HEK293T (cell line): ENCODE measurements around the gene NACA.
"Not testable (repeated sequence)": the region's sequence is repeated elsewhere in the genome, so short reads cannot be mapped to it uniquely, and the experiment has no call there.

Source experiments
- CTCF ChIA-PET: fragments of 350-600 bp; formaldehyde crosslinking; extraction: SDS; loops from one replicate; lab custom pipeline; 2021; ENCODE audit warnings: antibody characterized with exemption, inconsistent platforms; lab: Yijun Ruan, JAX
- POLR2A ChIA-PET: fragments of 350-600 bp; formaldehyde crosslinking; extraction: SDS; loops from one replicate; lab custom pipeline; 2020; ENCODE audit warnings: antibody characterized with exemption, inconsistent platforms; lab: Yijun Ruan, JAX
- DNase-seq: peaks from one replicate; pipeline ENCODE4 v3.0.0; 2012; ENCODE audit warnings: mixed read lengths; ENCODE audit errors: extremely low spot score
- ARNT ChIP-seq: fragments of 450-650 bp; IDR thresholded peaks from 2 replicates; pipeline ENCODE4 v1.6.1; 2017; ENCODE audit warnings: mild to moderate bottlenecking
- BHLHE40 ChIP-seq: fragments of 450-650 bp; IDR thresholded peaks from 2 replicates; pipeline ENCODE4 v1.6.1; 2016; ENCODE audit warnings: mild to moderate bottlenecking, moderate library complexity, borderline replicate concordance
- CTBP1 ChIP-seq: fragments of 450-650 bp; IDR thresholded peaks from 2 replicates; pipeline ENCODE4 v1.6.1; 2016; ENCODE audit warnings: borderline replicate concordance
- ELF4 ChIP-seq: fragments of 450-650 bp; IDR thresholded peaks from 2 replicates; pipeline ENCODE4 v1.6.1; 2017; ENCODE audit warnings: antibody characterized with exemption
- FOXA1 ChIP-seq: fragments of 450-650 bp; IDR thresholded peaks from 2 replicates; pipeline ENCODE4 v1.6.1; 2016; ENCODE audit warnings: mild to moderate bottlenecking
- FOXK2 ChIP-seq: fragments of 450-650 bp; IDR thresholded peaks from 2 replicates; pipeline ENCODE4 v1.6.1; 2016; ENCODE audit warnings: mild to moderate bottlenecking
- FOXM1 ChIP-seq: fragments of 450-650 bp; IDR thresholded peaks from 2 replicates; pipeline ENCODE4 v1.6.1; 2017; ENCODE audit warnings: mild to moderate bottlenecking, borderline replicate concordance
- HDGF ChIP-seq: fragments of 450-650 bp; IDR thresholded peaks from 2 replicates; pipeline ENCODE4 v1.6.1; 2017; ENCODE audit warnings: antibody characterized with exemption, borderline replicate concordance
- L3MBTL2 ChIP-seq: fragments of 450-650 bp; conservative IDR thresholded peaks from 2 replicates; pipeline ENCODE4 v1.6.1; 2016; ENCODE audit warnings: mild to moderate bottlenecking
- LEF1 ChIP-seq: fragments of 450-650 bp; IDR thresholded peaks from 2 replicates; pipeline ENCODE4 v1.6.1; 2017; ENCODE audit warnings: mild to moderate bottlenecking, borderline replicate concordance
- NFRKB ChIP-seq: fragments of 450-650 bp; IDR thresholded peaks from 2 replicates; pipeline ENCODE4 v1.6.1; 2016; ENCODE audit warnings: mild to moderate bottlenecking, moderate library complexity
- SP1 ChIP-seq: fragments of 450-650 bp; IDR thresholded peaks from 2 replicates; pipeline ENCODE4 v1.6.1; 2017
- SUZ12 ChIP-seq: fragments of 450-650 bp; IDR thresholded peaks from 2 replicates; pipeline ENCODE4 v1.6.1; 2016; ENCODE audit warnings: mild to moderate bottlenecking
- TARDBP ChIP-seq: fragments of 450-650 bp; IDR thresholded peaks from 2 replicates; pipeline ENCODE4 v1.6.1; 2016
- ZNF384 ChIP-seq: fragments of 450-650 bp; IDR thresholded peaks from 2 replicates; pipeline ENCODE4 v1.6.1; 2016
- TF ChIP-seq, protein P1 (sequence below): fragments of 450-650 bp; IDR thresholded peaks from 2 replicates; pipeline ENCODE4 v1.6.1; 2016

NACA gene

DNA sequence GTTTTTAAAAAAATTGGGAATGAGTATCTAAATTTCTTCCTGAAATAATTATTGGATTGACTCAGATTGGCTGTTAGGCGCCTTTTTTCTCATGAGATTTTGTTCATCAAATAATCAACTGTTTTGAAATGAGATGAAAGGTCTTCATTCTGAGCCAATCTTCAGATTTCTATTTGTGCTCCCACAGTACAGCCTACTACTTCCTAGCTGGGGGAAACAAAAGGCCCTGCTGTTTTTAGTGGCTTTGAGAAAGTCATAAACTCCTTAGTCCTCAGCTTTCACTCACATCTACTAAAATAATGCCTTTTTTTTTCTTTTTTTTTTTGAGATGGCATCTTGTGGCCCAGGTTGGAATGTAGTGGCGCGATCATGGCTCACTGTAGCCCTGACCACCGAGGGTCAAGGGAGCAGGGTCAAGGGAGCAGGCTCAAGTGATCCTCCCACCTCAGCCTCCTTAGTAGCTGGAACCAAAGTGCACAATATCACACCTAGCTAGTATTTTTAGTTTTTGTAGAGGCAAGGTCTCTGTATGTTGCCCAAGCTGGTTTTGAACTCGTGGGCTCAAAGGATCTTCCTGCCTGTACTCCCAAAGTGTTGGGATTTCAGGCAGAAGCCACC is 15.2 kb downstream of the NACA start:
- CTCF ChIA-PET = interaction anchor here (0.6 kb wide), 1 partner anchor 292 kb away, joined by 4 read pairs; no protein-coding TSS in a partner anchor
- TF ChIP-seq FOXK2 (no peak), L3MBTL2 (no peak), ARNT (no peak), LEF1 (no peak), ZNF384 (no peak), BHLHE40 (no peak), FOXA1 (no peak), ELF4 (no peak)
- POLR2A ChIA-PET = interaction anchor here (1.3 to 4.2 kb wide), 3 partner anchors 14 to 21 kb away, joined by 3 to 19 read pairs (median 18); partner anchors contain the start of genes NACA and PTGES3
- no peak for DNase-seq

DNA sequence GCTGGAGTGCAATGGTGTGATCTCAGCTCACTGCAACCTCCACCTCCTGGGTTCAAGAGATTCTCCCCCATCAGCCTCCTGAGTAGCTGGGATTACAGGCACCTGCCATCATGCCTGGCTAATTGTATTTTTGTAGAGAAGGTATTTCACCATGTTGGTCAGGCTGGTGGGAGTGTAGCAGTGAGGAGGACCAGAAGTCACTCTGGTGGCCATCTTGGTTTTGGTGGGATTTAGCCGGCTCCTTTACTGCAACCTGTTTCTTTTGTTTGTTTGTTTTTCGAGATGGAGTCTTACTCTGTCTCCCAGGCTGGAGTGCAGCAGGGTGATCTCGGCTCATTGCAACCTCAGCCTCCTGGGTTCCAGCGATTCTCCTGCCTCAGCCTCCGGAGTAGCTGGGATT is 20.6 kb downstream of the NACA start:
- ChIA-PET CTCF (interaction anchor here (0.7 kb wide), 1 partner anchor 20 kb away, joined by 3 read pairs; no protein-coding TSS in a partner anchor), POLR2A (interaction anchor here (1.9 kb wide), 1 partner anchor 21 kb away, joined by 5 read pairs; the partner anchor contains the start of gene NACA)
- DNase-seq = not testable (repeated sequence)

DNA sequence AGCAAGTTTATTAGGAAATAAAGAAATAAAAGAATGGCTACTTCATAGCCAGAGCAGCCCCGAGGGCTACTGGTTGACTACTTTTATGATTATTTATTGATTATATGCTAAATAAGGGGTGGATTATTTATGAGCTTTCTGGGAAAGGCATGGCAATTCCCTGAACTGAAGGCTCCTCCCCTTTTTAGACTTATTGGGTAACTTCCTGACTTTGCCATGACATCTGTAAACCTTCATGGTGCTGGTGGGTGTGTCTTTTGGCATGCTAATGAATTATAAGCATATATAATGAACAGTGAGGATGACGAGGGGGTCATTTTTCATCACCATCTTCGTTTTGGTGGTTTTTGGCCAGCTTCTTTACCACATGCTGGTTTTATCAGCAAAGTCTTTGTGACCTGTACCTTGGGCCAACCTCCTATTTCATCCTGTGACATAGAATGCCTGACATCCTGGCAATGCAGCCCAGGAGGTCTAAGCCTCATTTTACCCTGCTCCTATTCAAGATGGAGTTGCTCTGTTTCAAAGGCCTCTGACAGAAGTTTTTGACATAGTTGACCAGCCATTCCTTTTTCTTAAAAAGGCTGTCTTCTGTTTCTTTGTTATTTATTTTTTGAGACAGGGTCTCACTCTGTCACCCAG is 26.0 kb downstream of the NACA start:
- TF ChIP-seq SP1 (no peak), L3MBTL2 (no peak), BHLHE40 (no peak), TARDBP (no peak)
- DNase-seq = no peak
- ChIA-PET POLR2A (interaction anchor here (2.0 to 2.4 kb wide), 2 partner anchors 11 to 26 kb away, joined by 11 read pairs; partner anchors contain the start of genes NACA and PTGES3), CTCF (interaction anchor here (1.0 to 1.5 kb wide), 2 partner anchors 8 to 12 kb away, joined by 3 to 4 read pairs; no protein-coding TSS in a partner anchor)

DNA sequence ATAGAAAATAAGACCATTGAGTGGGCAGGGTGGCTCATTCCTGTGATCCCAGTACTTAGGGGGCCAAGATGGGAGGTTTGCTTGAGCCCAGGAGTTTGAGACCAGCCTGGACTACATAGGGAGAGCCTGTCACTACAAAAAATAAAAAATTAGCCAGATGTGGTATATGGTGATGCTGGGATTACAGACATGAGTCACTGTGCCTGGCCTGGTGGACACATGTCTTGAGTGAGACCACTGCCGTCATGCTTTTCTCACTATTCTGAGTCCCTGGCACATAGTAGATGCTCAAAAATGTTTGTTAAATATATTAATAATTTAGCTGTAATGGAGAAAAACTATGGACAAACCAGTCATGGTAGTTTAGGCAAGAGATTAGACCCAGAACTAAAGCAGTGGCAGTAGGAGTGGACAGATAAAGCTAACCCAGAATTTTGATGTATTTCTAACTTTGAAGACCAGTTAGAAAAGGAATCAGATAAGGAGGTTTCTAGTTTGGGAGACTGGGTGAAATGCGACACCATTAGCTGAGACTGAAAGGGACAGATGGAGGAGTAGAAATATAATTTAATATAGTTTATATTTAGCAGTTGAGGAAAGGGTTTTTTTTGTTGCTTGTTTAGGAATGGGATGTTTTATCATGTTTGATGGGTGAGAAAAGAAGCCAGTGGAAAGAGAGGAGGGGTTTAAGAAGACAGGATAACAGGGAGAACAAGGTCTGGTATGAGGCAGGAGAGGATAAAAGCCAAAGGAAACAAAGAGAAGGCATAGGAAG is 29.6 kb downstream of the NACA start:
- CTCF ChIA-PET = no interaction called here
- POLR2A ChIA-PET = no interaction called here

DNA sequence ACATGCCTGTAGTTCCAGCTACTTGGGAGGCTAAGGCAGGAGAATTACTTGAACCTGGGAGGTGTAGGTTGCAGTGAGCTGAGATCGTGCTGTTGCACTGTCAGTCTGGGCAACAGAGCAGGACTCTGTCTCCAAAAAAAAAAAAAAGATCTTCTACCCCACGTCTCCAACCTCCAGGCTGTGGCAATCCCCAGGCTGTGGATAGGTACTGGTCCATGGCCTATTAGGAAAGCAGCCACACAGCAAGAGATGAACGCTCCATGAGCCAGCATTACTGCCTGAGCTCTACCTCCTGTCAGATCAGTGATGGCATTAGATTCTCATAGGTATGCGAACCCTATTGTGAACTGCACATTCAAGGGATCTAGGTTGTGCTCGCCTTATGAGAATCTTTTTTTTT is 30.9 kb downstream of the NACA start:
- POLR2A ChIA-PET = no interaction called here
- DNase-seq = no peak
- no peak for TF ChIP-seq LEF1
- no peak for TF ChIP-seq TARDBP
- no peak for TF ChIP-seq HDGF
- no peak for TF ChIP-seq FOXM1
- no peak for TF ChIP-seq ELF4
- TF ChIP-seq, protein P1, sequence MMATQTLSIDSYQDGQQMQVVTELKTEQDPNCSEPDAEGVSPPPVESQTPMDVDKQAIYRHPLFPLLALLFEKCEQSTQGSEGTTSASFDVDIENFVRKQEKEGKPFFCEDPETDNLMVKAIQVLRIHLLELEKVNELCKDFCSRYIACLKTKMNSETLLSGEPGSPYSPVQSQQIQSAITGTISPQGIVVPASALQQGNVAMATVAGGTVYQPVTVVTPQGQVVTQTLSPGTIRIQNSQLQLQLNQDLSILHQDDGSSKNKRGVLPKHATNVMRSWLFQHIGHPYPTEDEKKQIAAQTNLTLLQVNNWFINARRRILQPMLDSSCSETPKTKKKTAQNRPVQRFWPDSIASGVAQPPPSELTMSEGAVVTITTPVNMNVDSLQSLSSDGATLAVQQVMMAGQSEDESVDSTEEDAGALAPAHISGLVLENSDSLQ = no peak
- no peak for TF ChIP-seq ARNT
- TF ChIP-seq ZNF384 = no peak
- no peak for TF ChIP-seq BHLHE40
- no peak for TF ChIP-seq NFRKB
- TF ChIP-seq SUZ12 = no peak
- CTCF ChIA-PET = interaction anchor here (0.7 kb wide), 1 partner anchor 955 kb away, joined by 6 read pairs; no protein-coding TSS in a partner anchor

More for the DNA sequence above, 29.6 kb downstream of the NACA start:
- DNase-seq = no peak
- no peak for TF ChIP-seq BHLHE40
- TF ChIP-seq FOXM1 = no peak
- no peak for TF ChIP-seq SP1
- TF ChIP-seq NFRKB = no peak
- no peak for TF ChIP-seq ZNF384
- no peak for TF ChIP-seq CTBP1
- TF ChIP-seq FOXA1 = no peak

DNA sequence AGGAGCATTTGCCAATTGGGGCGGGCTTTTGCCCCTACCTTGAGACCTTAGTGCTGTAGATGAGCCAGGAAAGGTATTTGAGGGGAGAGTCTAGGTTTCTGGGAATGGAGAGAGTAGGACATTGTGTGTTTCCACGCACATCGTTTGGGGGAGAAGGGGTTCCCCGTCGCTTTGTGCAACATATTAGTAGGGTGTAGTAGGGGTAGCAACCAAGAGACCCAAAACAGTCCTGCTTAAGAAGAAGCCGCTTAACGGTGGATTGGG is 36.3 kb downstream of the NACA start:
- CTCF ChIA-PET = interaction anchor here (0.6 to 6.8 kb wide), 2 partner anchors 12 to 52 kb away, joined by 3 to 31 read pairs; no protein-coding TSS in a partner anchor
- POLR2A ChIA-PET = interaction anchor here (0.7 to 5.2 kb wide), 22 partner anchors 10 to 500 kb away, joined by 3 to 69 read pairs (median 9); partner anchors contain the start of genes ATP5F1B, NACA, RBMS2 and STAT2
- no peak for DNase-seq
- TF ChIP-seq NFRKB (no peak), SP1 (no peak), SUZ12 (no peak), FOXM1 (no peak), BHLHE40 (no peak), FOXA1 (no peak), ELF4 (no peak), FOXK2 (no peak), ARNT (no peak), CTBP1 (no peak), LEF1 (no peak), L3MBTL2 (no peak; the same call in 1 of the 2 replicates), TARDBP (no peak), HDGF (no peak), ZNF384 (no peak)
- TF ChIP-seq, protein P1 = no peak
